Right atrium auricular region (tissue), 2 donors: ENCODE results near the gene NUAK2. TPM values are rescaled to one million over a fixed set of nuclear protein-coding genes. Genes with fewer than 3 reads are reported as not detected.

Experiments used
- DNase-seq: peaks from one replicate; pipeline ENCODE4 v3.0.0-alpha.2; 2019; ENCODE audit warnings: low spot score
- H3K27ac ChIP-seq, 2 donors: fragments of 200-600 bp; sonication (generic); 1 replicate in 1 of 2; 2 replicates in 1 of 2; pipeline ENCODE4 v1.5.1; 2016 to 2019
- H3K27me3 ChIP-seq, 2 donors: fragments of 200-600 bp; sonication (generic); one replicate each; pipeline versions ENCODE4 v1.5.1 to v1.6.0; 2017 to 2019
- H3K36me3 ChIP-seq: fragments of 200-600 bp; sonication (generic); one replicate; pipeline ENCODE4 v1.5.1; 2016
- H3K4me1 ChIP-seq, 2 donors: fragments of 200-600 bp; sonication (generic); one replicate each; pipeline versions ENCODE4 v1.5.1 to v1.6.0; 2017 to 2019
- H3K4me3 ChIP-seq, 2 donors: fragments of 200-600 bp; sonication (generic); 1 replicate in 1 of 2; 2 replicates in 1 of 2; pipeline ENCODE4 v1.5.1; 2017 to 2019; ENCODE audit warnings: mild to moderate bottlenecking in 1 of 2, moderate library complexity in 1 of 2
- H3K9me3 ChIP-seq, 2 donors: fragments of 200-600 bp; sonication (generic); one replicate each; pipeline ENCODE4 v1.5.1; 2019
- CTCF ChIP-seq, 2 donors: fragments of 200-600 bp; sonication (generic); IDR thresholded peaks; one replicate each; pipeline ENCODE4 v1.5.1; 2019; ENCODE audit warnings: antibody characterized with exemption in 2 of 2
- total RNA-seq, 2 donors: library from RNA; depleted of rRNA; stranded (reverse); fragments of >200 nt; gene quantifications; one replicate each; pipeline ENCODE4 v1.1.0, GENCODE V29; 2016

Gene NUAK2
- total RNA-seq, 2 donors from 2014 or later: 0.67 to 1.7 TPM

DNA sequence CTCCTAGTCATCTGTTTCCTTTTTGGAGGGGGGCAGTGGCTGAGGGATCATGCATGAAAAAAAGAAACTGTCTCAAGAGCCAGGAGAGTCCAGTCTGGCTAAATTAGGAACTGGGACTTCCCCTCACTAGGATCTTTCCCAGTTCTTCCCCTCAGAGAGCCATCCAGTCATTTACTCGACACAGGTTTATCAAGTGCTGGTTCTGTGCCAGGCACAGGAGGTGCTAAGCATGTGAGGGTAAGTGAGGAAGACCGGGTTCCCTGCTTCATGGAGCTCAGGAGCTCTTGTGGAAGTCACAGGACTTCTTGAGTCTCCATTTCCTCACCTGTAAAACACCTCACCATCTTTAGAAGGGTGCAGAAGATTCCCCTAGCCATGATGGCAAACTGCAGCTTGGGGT, 8.6 kb upstream of the NUAK2 start:
- no peak overlapping the region for H3K27ac ChIP-seq
- no peaks in the 10 kb centered on the region for H3K36me3 ChIP-seq
- H3K4me1 ChIP-seq: peaks cover 0 to 3% of the 10 kb centered on the region in 2 donors
- no peak for DNase-seq
- no peaks in the 10 kb centered on the region for H3K27me3 ChIP-seq
- no peak for TF ChIP-seq CTCF (IDR thresholded peaks at IDR 0.05)
- no peaks in the 10 kb centered on the region for H3K9me3 ChIP-seq
- H3K4me3 ChIP-seq: no peak overlapping the region

DNA sequence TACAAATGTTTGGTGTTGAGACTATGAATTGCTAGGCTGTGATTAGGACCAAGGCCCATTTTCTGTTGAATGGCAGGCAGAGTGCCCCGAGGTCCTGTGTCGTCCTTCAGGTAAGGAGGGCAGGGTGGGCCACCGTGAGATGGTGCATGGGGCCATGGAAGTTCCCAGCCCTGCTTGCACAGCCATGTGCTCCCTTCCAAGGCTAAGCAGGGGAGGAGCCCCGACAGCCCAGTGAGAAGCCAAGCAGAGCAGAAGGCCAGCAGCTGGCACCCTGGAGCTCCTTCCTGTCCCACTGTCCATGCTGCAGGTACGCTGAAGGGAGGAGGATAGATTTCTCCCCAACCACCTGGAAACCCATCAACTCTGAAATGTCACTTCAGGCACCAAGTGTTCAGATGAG, 8.2 kb upstream of the NUAK2 start:
- Histone ChIP-seq H3K27ac (no peak overlapping the region), H3K9me3 (no peaks in the 10 kb centered on the region), H3K27me3 (no peaks in the 10 kb centered on the region), H3K36me3 (no peaks in the 10 kb centered on the region), H3K4me1 (peaks cover 0 to 4% of the 10 kb centered on the region in 2 donors), H3K4me3 (no peak overlapping the region)
- no peak for DNase-seq
- no peak for TF ChIP-seq CTCF (IDR thresholded peaks at IDR 0.05)

DNA sequence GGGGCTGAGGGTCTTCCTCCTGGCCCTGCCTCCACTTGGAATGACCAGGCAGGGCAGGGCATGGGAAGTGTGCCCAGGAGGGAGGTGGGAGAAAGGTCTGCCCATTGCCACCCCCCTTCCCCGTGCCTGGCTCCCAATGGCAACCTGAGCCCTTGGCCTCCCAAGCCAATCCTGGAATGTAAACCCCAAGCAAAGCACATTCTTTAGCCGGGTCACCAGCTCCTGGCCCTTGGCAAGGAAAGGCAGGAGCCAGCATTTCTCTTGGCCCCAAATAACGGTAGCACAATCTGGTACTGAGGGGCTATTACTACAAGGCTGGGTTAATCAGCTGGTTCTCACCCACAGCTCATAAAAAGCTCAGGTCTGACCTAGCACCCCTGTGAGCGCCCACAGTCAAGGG, 6.9 kb upstream of the NUAK2 start:
- H3K27ac ChIP-seq: no peak overlapping the region
- no peak for TF ChIP-seq CTCF (IDR thresholded peaks at IDR 0.05)
- peaks cover 0 to 4% of the 10 kb centered on the region in 2 donors for H3K4me1 ChIP-seq

GRCh38 chr1:205326812-205327466, 5.4 kb upstream of the NUAK2 start:
- H3K27ac ChIP-seq: no peak overlapping the region
- TF ChIP-seq CTCF (IDR thresholded peaks at IDR 0.05): no peak

More for the DNA sequence above, 6.9 kb upstream of the NUAK2 start:
- no peaks in the 10 kb centered on the region for H3K36me3 ChIP-seq
- no peaks in the 10 kb centered on the region for H3K9me3 ChIP-seq
- H3K27me3 ChIP-seq: no peaks in the 10 kb centered on the region
- no peak for DNase-seq
- no peak overlapping the region for H3K4me3 ChIP-seq

DNA sequence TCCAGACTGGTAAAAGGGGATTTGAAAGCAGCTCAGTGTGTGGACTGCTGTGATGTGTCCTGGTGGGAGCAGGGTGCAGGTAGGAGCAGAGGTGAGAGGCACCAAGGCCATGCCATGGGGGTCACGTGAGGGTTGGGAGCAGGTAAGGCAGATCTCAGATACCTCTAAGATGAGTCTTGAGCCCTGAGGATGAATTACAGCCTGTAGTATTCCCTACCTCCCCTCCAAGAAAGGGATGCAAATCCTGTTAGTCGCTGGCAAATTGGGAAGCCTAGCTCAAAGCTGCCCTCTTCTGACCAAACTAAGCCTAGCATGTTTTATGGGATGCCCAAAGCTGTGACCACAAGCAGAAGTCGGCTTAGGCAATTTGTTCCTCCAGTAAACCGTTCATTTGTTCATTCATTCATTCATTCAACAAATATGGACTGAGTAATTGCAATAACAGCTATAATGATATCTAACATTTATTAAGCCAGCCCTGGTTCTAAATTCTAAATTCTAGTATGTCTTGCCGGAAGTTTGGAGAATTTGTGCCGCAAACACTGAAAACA, 3.9 kb upstream of the NUAK2 start:
- peak; percentile 64 to 84 for TF ChIP-seq CTCF (IDR thresholded peaks at IDR 0.05)
- peak; percentile 71 for DNase-seq

More at GRCh38 chr1:205326812-205327466, 5.4 kb upstream of the NUAK2 start:
- no peak overlapping the region for H3K4me3 ChIP-seq
- no peaks in the 10 kb centered on the region for H3K36me3 ChIP-seq
- peaks cover 0 to 4% of the 10 kb centered on the region in 2 donors for H3K4me1 ChIP-seq
- no peaks in the 10 kb centered on the region for H3K27me3 ChIP-seq
- no peaks in the 10 kb centered on the region for H3K9me3 ChIP-seq
- DNase-seq: no peak

More for the DNA sequence above, 3.9 kb upstream of the NUAK2 start:
- Histone ChIP-seq H3K27ac (no peak overlapping the region), H3K27me3 (no peaks in the 10 kb centered on the region), H3K4me1 (peaks cover 0 to 12% of the 10 kb centered on the region in 2 donors), H3K9me3 (no peaks in the 10 kb centered on the region), H3K36me3 (no peaks in the 10 kb centered on the region), H3K4me3 (no peak overlapping the region)
